DMS79 (cell line): ENCODE data around the gene MDFI.

Experiments used
- DNase-seq: peaks from one replicate; lab custom pipeline; 2025; lab: John Stamatoyannopoulos, UW

MDFI gene

GRCh38 chr6:41672816-41673703, 34.8 kb downstream of the MDFI start:
- no peak for DNase-seq

DNA sequence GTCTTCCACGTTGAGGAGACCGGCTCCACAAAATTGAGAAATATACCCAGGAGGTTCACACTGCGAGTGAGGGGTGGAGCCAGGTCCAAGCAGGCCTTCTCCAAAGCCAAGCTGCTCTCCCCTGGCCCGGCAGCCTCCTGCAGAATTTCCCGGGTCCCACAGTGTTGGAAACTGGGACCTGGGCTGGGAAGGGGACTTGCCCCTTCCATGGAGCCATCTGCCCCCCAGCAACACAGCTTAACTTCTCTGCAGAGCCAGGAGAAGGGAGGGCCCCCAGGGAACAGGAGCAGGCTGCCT, 35.4 kb downstream of the MDFI start:
- DNase-seq = no peak

GRCh38 chr6:41674231-41675000, 36.1 kb downstream of the MDFI start:
- no peak for DNase-seq

DNA sequence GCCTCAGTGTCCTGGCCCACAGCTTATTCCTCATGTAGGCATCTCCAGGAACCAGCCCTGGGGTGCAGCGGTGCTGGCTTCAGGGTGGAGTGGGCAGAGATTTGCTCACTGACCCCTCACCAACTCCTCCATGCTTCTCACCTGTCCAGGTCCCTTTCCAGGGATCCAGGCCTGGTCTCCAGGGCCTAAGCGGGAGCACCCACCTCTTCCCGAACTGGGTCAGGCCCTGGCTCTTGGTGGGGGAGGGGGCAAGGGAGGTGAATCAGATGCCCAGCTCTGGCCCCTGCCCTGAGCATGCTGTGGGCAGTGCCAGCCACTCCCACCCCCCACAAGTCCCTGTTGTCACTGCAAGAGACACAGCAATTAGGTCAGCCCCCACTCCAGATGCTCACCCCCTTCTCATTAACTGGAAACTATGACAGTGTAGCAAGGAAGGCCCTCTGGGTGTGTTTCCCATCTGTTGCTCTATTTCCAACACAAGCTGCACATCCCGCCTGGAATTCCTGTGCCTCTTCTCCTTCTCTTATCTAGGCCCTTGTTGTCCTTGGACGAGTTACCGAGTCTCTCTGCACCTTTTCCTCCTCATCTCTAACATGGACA, 37.0 kb downstream of the MDFI start:
- DNase-seq = no peak

DNA sequence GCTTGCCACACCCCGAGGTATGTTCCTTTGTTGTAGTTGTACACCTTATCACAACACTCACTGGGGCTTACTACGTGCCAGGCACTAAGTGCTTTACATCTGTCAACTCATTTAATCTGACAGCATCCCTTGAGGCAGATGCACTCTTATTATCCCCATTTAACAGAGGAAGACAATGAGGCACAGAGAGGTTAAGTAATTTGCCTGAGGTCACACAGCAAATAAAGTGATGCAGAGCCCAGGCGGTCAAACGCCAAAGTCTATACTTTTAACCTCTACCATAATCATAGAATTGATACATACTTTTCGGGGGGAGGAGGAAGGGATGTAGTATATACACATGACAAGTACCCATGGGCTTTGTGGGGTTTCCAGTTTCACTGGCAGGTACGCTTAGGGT, 37.7 kb downstream of the MDFI start:
- no peak for DNase-seq

- DNase-seq = no peak
Measured at GRCh38 chr6:41676431-41676830, 38.2 kb downstream of the MDFI start.

DNA sequence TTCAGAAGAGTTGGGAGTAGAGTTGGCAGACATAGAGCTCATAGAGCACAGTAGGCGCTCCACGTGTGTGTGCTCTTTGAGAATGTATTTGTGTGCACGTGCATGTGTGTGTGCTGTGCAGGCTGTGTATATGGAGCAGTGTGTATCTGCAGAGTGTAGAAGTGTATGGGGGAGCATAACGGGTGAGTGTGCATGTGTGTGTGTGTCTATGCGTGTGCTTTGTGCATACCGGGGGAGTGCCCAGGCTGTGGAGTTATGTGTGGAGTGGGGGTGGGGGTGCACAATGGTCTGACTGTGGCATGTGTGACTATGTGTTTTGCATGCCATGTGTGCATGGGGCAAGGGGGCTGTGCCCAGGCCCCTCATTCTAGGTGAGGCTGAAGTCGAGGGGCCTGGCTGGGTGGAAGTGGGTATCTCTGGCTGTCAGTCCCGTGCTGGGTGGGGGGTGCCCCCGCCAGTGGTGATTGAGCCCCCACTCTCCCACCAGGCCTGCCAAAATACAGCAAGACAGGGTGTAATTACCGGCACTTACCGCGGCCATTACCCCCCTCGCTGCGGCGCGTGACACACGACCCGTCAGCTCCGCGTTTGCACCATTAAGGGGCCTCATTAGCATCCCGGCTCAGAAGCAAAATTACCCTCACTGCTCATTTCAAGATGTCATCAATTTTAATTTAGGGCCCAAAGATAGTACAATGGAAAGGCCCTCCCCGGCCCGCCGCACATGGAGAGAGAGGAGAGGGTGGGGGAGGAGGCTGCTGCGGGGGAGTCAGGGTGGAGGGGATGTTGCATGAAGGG, 39.1 kb downstream of the MDFI start:
- no peak for DNase-seq

DNA sequence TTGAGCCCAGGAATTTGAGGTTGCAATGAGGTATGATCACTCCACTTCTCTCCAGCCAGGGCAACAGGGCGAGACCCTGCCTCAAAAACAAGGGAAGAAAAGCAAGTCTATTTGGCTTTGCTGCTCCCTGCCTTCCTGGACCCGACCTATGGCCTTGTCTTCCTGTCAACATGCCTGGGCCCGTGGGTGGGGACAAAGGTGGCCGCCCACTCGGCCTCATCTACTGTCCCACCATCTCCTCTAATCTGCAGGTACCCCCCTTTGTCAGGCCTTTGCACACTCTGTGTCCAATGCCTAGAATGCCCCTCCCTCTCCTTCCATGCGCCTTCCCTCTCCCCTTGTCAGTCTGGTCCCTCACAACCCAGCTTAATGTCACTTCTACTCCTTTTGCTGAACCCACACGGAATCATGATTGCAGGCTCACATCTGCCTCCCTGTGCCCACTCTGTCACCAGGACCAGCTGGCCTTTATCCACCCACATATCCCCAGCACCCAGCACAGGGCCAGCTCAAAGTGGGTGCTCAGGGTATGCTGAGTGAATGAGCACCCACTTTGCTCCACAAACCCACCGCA, 40.3 kb downstream of the MDFI start:
- no peak for DNase-seq

DNA sequence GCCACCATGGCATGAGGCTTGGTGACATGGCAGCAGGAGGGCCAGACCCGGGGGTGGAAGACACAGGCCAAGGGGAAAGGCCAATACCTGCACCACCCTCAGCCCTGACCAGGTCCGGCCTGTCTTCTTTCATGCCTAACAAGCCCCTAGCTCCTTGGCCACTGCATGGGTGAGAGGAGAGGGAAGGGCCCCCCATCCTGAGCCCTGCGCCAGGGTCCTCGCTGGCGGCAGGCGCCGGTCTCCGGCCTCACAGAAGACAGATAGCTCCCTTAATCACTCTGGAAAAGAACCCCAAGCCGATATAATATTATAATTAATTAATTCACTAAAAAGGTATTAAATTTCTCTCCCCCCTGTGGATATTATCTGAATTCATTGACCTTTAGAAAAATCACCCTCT, 41.4 kb downstream of the MDFI start:
- no peak for DNase-seq

- DNase-seq = no peak
Measured at GRCh38 chr6:41680182-41680965, 42.1 kb downstream of the MDFI start.

DNA sequence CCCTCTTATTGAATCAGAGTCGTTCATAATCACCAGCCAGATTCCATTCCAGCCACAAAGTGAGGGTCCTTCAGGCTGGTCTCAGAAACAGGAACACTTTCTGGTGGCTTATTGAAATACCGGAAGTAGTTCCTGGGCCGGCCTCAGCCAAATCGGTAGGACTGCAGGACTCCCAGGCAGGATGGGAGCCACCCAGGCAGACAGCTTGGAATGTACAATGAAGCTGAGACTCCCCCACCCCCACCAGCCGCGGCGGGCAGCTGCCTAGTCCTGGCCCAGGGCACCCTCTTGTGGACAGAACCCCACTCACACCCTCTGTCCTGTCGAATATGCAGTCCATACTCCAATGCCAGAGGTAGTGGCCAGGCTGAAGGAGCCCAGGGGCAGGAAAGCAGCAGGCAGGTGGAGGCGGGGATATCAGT, 43.8 kb downstream of the MDFI start:
- peak; percentile 75 for DNase-seq

DNA sequence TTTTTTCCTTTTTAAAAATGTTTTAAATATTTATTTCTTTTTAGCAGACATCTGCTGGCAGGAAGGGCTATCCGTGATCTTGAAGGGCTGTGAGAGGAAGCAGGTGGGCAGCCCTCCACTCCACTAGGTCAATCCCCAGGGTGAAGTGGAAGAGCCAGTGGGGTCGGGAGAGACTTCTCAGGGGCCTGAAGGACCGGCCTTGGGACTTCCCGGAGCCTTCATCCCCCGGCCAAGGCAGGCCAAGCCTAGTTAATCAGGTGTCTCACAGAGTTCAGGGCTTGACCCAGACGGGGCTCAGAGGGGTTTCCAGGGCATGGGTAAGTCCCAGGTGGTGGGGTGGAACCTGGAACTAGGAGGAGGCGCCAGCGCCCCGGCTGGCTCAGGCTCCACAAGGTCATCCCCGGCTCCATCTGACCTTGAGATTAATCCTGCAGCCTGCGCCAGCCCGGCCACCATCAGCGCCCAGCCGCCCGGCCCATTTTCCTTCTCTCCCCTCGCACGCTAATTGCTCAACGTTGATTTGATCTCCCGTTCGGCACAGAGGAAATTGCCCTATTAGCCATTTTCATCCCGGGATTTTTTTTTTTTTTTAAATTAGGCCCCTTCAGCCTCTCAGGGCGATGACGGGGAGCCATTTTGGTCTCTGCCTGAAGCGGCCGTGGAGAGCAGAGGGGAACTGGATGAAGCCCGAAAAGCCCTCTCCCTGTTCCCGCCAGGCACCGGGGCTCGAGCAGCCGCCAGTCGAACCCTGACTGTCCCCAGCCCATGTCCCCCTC, 44.4 kb downstream of the MDFI start:
- DNase-seq = no peak

DNA sequence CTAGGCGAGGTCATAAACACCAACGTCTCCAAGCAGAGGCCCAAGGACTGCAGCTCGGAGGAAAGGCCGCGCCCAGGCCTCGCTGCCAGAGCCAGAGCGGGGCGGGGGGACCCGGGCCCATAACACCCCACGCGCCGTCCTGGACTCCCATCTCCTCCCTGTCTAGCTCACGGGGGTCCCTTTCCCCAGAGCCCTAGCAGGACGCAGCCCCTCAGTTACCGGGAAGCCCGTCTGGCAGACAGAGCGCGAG, 44.9 kb downstream of the MDFI start:
- DNase-seq = no peak

GRCh38 chr6:41683523-41684310, 45.4 kb downstream of the MDFI start:
- DNase-seq = no peak

GRCh38 chr6:41684311-41685180, 46.3 kb downstream of the MDFI start:
- DNase-seq = no peak

DNA sequence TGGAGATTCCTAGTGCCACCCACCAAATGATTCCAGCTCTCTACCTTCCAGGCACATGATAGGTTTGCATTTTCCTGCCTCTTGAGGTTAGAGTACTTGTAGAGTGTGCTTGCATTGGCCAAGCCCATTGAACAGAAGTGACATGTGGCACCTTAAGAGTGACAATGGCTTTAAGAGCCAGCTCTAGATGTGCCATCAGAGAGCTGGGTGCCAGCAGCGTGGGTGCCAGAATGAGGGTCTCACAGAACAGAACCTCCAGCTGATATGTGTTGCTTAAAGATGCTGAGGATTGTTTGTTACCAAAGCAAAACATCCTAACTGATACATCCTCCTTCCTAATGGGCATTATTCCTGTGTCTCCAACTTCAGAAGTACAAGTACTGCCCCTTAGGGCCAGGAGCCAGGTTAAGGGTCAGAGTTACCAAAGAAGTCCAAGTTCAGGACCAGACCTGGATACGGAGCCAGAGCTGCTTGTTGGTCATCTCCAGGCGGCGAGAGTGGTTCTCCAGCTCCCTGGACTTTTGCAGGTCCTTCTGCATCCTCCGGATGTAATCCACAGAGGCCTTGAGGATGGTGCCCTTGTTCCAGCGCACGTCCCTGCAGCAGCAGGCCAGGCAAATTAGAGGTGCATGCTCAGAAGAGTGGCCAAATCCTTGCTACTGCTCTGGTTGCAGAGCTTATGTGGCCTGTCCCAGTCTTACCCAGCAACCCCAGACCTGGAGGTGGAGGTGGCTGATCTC, 47.5 kb downstream of the MDFI start:
- no peak for DNase-seq

DNA sequence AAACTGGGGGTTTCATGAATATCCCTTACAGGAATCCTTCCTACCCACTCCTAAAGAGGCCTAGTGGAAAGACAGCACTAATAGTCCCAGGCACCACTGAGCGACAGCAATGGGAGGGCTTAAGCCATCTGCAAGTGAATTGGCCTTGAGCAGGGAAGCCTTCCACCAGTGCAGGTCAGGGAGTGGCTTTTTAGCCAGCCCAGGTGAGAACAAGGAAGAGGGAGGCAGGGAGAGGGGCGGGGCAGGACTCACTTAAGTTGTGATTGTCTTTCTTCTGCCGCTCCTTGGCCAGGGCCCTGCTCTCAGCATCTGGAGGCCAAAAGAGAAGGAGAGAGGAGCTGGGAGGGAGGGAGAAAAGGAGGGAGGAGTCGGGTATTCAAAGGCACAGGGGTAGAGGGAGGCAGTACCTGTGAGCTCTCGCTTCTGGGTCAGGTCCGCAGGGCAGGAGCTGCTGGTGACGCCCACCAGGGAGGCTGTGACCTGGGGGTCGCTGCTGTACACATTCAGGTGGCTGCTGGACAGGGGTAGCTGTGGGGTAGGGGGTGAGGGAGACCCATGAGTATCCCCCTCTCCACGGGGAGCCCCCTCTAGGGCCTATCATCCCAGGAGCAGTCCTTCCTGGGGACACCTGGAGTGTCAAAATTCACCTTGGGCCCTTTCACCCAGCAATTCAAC, 49.4 kb downstream of the MDFI start:
- DNase-seq = no peak
